Endothelial cell of umbilical vein (primary cell): ENCODE results near the gene MFRP. TPM values are rescaled to one million over a fixed set of nuclear protein-coding genes. Genes with fewer than 3 reads are reported as not detected.

Experiments
- BruUV-seq: library from RNA; stranded (reverse); fragments of 400-500 nt; replicated peaks from 2 replicates; lab custom pipeline; 2021; lab: Mats Ljungman, UMichigan
- CTCF ChIA-PET: fragments of 300-600, 350-600 bp; sonication (Branson Sonifier 250); formaldehyde crosslinking; loops from one replicate; lab custom pipeline; 2021; ENCODE audit warnings: antibody characterized with exemption, inconsistent platforms; lab: Charles Lee
- POLR2A ChIA-PET: fragments of 300-600, 350-600 bp; sonication (Branson Sonifier 250); formaldehyde crosslinking; loops from one replicate; lab custom pipeline; 2021; ENCODE audit warnings: antibody characterized with exemption, inconsistent platforms; lab: Charles Lee
- DNase-seq: peaks from one replicate; pipeline ENCODE4 v3.0.0-alpha.2; 2011; ENCODE audit warnings: low read depth, low spot score
- FAIRE-seq: peaks from 2 replicates; lab custom pipeline; 2011; peaks lifted over from hg19 to GRCh38; lab: Jason Lieb, UNC
- H2AFZ ChIP-seq: 2 replicates; pipeline ENCODE4 v1.6.0; 2012; ENCODE audit warnings: low read depth, low read length, control low read depth, inconsistent platforms
- H3K27ac ChIP-seq: 2 replicates; pipeline ENCODE4 v1.5.1; 2011; ENCODE audit warnings: low read depth, mild to moderate bottlenecking, control low read depth, low read length, moderate library complexity; ENCODE audit not compliant: insufficient read depth
- H3K27me3 ChIP-seq, 2 experiments: 2 replicates each; pipeline versions ENCODE4 v1.6.0 to v1.6.1; 2011; ENCODE audit warnings: low read length in 2 of 2, mixed read lengths in 1 of 2; ENCODE audit not compliant: control insufficient read depth in 2 of 2, insufficient read depth in 2 of 2
- H3K36me3 ChIP-seq, 2 experiments: 2 replicates in 1 of 2; 3 replicates in 1 of 2; pipeline ENCODE4 v1.5.1; 2011; ENCODE audit warnings: low read length in 2 of 2, mild to moderate bottlenecking in 1 of 2, moderate library complexity in 1 of 2; ENCODE audit not compliant: control insufficient read depth in 2 of 2, insufficient read depth in 2 of 2; ENCODE audit errors: extremely low read depth in 1 of 2
- H3K4me1 ChIP-seq: 3 replicates; pipeline ENCODE4 v1.5.1; 2011; ENCODE audit warnings: mild to moderate bottlenecking, low read length; ENCODE audit not compliant: control insufficient read depth, insufficient read depth; ENCODE audit errors: extremely low read depth
- H3K4me2 ChIP-seq: 2 replicates; pipeline ENCODE4 v1.6.1; 2011; ENCODE audit warnings: low read length, control low read depth, mixed read lengths; ENCODE audit not compliant: insufficient read depth
- H3K4me3 ChIP-seq, 3 experiments: fragments of 200-600 bp in 1 of 3; sonication (generic), shearing (Covaris generic) in 1 of 3; replicated peaks in 1 of 3; 2 replicates each; pipeline ENCODE4 v1.5.1; 2011 to 2016; ENCODE audit warnings: control low read depth in 3 of 3, low read length in 3 of 3, mild to moderate bottlenecking in 2 of 3, inconsistent platforms in 1 of 3, low read depth in 1 of 3, moderate library complexity in 1 of 3; ENCODE audit not compliant: insufficient read depth in 1 of 3
- H3K79me2 ChIP-seq: 2 replicates; pipeline ENCODE4 v1.6.0; 2012; ENCODE audit warnings: low read length, inconsistent platforms; ENCODE audit not compliant: control insufficient read depth, insufficient read depth
- H3K9ac ChIP-seq: replicated peaks from 2 replicates; pipeline ENCODE3; 2011; ENCODE audit warnings: low read length, control low read depth; ENCODE audit not compliant: insufficient read depth; ENCODE audit errors: extremely low read depth
- H3K9me1 ChIP-seq: replicated peaks from 3 replicates; pipeline ENCODE4 v1.6.0; 2011; ENCODE audit warnings: mild to moderate bottlenecking, low read length; ENCODE audit not compliant: control insufficient read depth, insufficient read depth; ENCODE audit errors: extremely low read depth
- H3K9me3 ChIP-seq: replicated peaks from 2 replicates; pipeline ENCODE4 v1.5.1; 2012; ENCODE audit warnings: low read length, inconsistent platforms; ENCODE audit not compliant: control insufficient read depth, insufficient read depth
- H4K20me1 ChIP-seq: replicated peaks from 2 replicates; pipeline ENCODE3; 2011; ENCODE audit warnings: mild to moderate bottlenecking, low read length; ENCODE audit not compliant: control insufficient read depth, insufficient read depth; ENCODE audit errors: extremely low read depth
- EZH2 ChIP-seq: IDR thresholded peaks from 2 replicates; pipeline ENCODE4 v1.6.1; 2012; ENCODE audit warnings: borderline replicate concordance, low read depth, mild to moderate bottlenecking, moderate library complexity, low read length, inconsistent platforms; ENCODE audit not compliant: severe bottlenecking
- FOS ChIP-seq: IDR thresholded peaks from 2 replicates; pipeline ENCODE4 v1.6.1; 2011; ENCODE audit warnings: mild to moderate bottlenecking, low read length, moderate library complexity, borderline replicate concordance; ENCODE audit not compliant: insufficient read depth
- GATA2 ChIP-seq: IDR thresholded peaks from 2 replicates; pipeline ENCODE4 v1.7.0; 2011; ENCODE audit warnings: low read depth, mild to moderate bottlenecking, moderate library complexity, mixed read lengths, low read length; ENCODE audit not compliant: insufficient read length, insufficient read depth
- JUN ChIP-seq: IDR thresholded peaks from 2 replicates; pipeline ENCODE4 v1.6.1; 2011; ENCODE audit warnings: borderline replicate concordance, low read depth; ENCODE audit not compliant: insufficient read length, insufficient read depth
- MYC ChIP-seq: IDR thresholded peaks from one replicate; pipeline ENCODE4 v1.6.1; 2011; ENCODE audit warnings: mild to moderate bottlenecking, low read depth, low read length
- POLR2A ChIP-seq: IDR thresholded peaks from 2 replicates; pipeline ENCODE4 v1.6.1; 2012; ENCODE audit warnings: low read depth, mild to moderate bottlenecking, control low read depth, low read length
- POLR2AphosphoS5 ChIP-seq: IDR thresholded peaks from 2 replicates; pipeline ENCODE4 v1.6.1; 2012; ENCODE audit warnings: low read depth, mild to moderate bottlenecking, control low read depth, low read length, moderate library complexity; ENCODE audit not compliant: insufficient read depth
- dilution Hi-C: fragments of 300-500 bp; cut with MboI; formaldehyde crosslinking; loops from one replicate; pipeline ENCODE4 v1.15.0; 2019; ENCODE audit warnings: low sequenced_read_pairs; ENCODE audit not compliant: extremely low pct_ligation_motif_present
- intact Hi-C: fragments of 100-400 bp; cut with micrococcal nuclease; formaldehyde crosslinking; loops from one replicate; pipeline ENCODE4 v1.10.0; 2022
- polyA plus RNA-seq, 4 experiments: library from polyadenylated mRNA; depleted of rRNA in 3 of 4; stranded (reverse) in 3 of 4; unstranded in 1 of 4; fragments of >200 nt; gene quantifications; 2 replicates each; pipeline versions ENCODE4 v1.2.1 to v1.2.3, GENCODE V29; 2011 to 2012; ENCODE audit warnings: missing spikeins in 1 of 4
- total RNA-seq: library from RNA; stranded (reverse); gene quantifications from 2 replicates; pipeline ENCODE4 v1.2.3, GENCODE V29; 2021
- TF ChIP-seq, protein P1 (sequence below), 2 donors: IDR thresholded peaks; 1 replicate in 1 of 2; 2 replicates in 1 of 2; pipeline ENCODE4 v1.5.1; 2011; ENCODE audit warnings: low read length in 2 of 2, mild to moderate bottlenecking in 2 of 2, moderate library complexity in 2 of 2, control low read depth in 1 of 2, inconsistent platforms in 1 of 2, low read depth in 1 of 2; ENCODE audit not compliant: insufficient read depth in 1 of 2; ENCODE audit errors: extremely low read depth in 1 of 2
- TF ChIP-seq, protein P2 (sequence below): IDR thresholded peaks from 2 replicates; pipeline ENCODE4 v1.6.1; 2011; ENCODE audit not compliant: insufficient read depth, insufficient read length

The MFRP gene
- total and polyA plus RNA-seq, 2 donors (not counting 3 experiments of a cell fraction or from before 2014, with no cell fraction given), result 0.08 TPM; not detected in 1

DNA sequence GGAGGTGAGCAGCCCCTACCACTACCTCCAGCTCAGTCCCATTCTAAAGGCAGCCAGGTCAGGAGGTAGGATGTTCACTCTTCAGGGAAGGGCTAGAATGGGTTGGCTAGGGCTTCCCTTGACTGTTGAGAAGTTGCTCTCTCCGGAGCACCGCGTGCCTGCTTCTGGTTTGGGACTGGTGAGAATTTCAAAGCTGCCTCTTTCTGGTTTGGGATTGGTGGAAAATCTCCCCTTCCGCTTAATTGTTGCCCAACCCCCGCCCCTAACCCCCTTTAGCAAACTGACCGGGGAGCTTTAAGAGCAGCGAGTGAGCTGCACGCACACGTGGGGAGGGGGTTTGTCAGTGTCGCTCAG, 34.3 kb upstream of the MFRP start:
- POLR2A ChIA-PET, result interaction anchor here (0.6 kb wide), 1 partner anchor 78 kb away, joined by 5 read pairs; no protein-coding TSS in a partner anchor

More for the DNA sequence above, 34.3 kb upstream of the MFRP start:
- no peaks in the 10 kb centered on the region for H3K9me3 ChIP-seq
- H3K4me1 ChIP-seq, result peaks cover 10% of the 10 kb centered on the region
- CTCF ChIA-PET, result interaction anchor here (0.8 to 4.6 kb wide), 12 partner anchors 9 to 97 kb away, joined by 3 to 44 read pairs (median 5); partner anchors contain the start of gene C1QTNF5
- intact Hi-C loops (loop anchor here (1.0 to 2.0 kb wide), 3 partner anchors 60 to 237 kb away; no protein-coding TSS in a partner anchor), dilution Hi-C loops (no loop called here)
- peak overlapping the region; percentile 56 for H3K4me2 ChIP-seq
- no peaks in the 10 kb centered on the region for H3K9me1 ChIP-seq
- no peaks in the 10 kb centered on the region for H3K79me2 ChIP-seq
- TF ChIP-seq FOS (no peak), EZH2 (no peak), GATA2 (no peak), POLR2A (no peak), POLR2AphosphoS5 (no peak), JUN (no peak), MYC (no peak)
- TF ChIP-seq, protein P1, sequence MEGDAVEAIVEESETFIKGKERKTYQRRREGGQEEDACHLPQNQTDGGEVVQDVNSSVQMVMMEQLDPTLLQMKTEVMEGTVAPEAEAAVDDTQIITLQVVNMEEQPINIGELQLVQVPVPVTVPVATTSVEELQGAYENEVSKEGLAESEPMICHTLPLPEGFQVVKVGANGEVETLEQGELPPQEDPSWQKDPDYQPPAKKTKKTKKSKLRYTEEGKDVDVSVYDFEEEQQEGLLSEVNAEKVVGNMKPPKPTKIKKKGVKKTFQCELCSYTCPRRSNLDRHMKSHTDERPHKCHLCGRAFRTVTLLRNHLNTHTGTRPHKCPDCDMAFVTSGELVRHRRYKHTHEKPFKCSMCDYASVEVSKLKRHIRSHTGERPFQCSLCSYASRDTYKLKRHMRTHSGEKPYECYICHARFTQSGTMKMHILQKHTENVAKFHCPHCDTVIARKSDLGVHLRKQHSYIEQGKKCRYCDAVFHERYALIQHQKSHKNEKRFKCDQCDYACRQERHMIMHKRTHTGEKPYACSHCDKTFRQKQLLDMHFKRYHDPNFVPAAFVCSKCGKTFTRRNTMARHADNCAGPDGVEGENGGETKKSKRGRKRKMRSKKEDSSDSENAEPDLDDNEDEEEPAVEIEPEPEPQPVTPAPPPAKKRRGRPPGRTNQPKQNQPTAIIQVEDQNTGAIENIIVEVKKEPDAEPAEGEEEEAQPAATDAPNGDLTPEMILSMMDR (IDR thresholded peaks at IDR 0.05; ENCODE audit: extremely low read depth in 1 of 2, insufficient read depth in 1 of 2, low read depth in 1 of 2, low read length in 2 of 2), result no peak
- TF ChIP-seq, protein P2, sequence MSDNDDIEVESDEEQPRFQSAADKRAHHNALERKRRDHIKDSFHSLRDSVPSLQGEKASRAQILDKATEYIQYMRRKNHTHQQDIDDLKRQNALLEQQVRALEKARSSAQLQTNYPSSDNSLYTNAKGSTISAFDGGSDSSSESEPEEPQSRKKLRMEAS, result no peak
- no peak overlapping the region for H3K9ac ChIP-seq
- no peaks in the 10 kb centered on the region for H4K20me1 ChIP-seq
- no TSS peak for BruUV-seq
- H2AFZ ChIP-seq, result peak overlapping the region; percentile 86
- no peak for FAIRE-seq
- peak overlapping the region in 2 of 3 experiments; percentile 39 to 51 for H3K4me3 ChIP-seq
- no peak overlapping the region for H3K27ac ChIP-seq
- no peaks in the 10 kb centered on the region for H3K36me3 ChIP-seq
- no peak for DNase-seq
- H3K27me3 ChIP-seq, result peaks cover 7 to 14% of the 10 kb centered on the region in 2 experiments
